Neural cell (in vitro differentiated cells): ENCODE measurements around the gene NME3. TPM values are rescaled to one million over a fixed set of nuclear protein-coding genes. Genes with fewer than 3 reads are reported as not detected.

Experiments
- H2AFZ ChIP-seq: fragments of 200-600, 300-800 bp; sonication (generic), shearing (Covaris generic); 2 replicates; pipeline ENCODE4 v1.6.0; 2014; ENCODE audit warnings: low read depth, mild to moderate bottlenecking, antibody characterized with exemption, low read length, moderate library complexity
- H3F3A ChIP-seq: fragments of 200-600 bp; shearing (Covaris generic); 2 replicates; pipeline ENCODE4 v1.6.1; 2016; ENCODE audit warnings: mild to moderate bottlenecking, moderate library complexity, mixed read lengths, antibody characterized with exemption, low read length; ENCODE audit not compliant: insufficient read depth, poor library complexity, severe bottlenecking
- H3K27ac ChIP-seq: fragments of 200-600, 300-800 bp; sonication (generic), shearing (Covaris generic); 2 replicates; pipeline ENCODE4 v1.5.1; 2014; ENCODE audit warnings: mild to moderate bottlenecking, low read length, moderate library complexity
- H3K27me3 ChIP-seq: fragments of 300-800, 200-600 bp; sonication (generic), shearing (Covaris generic); 2 replicates; pipeline ENCODE4 v1.6.0; 2014; ENCODE audit warnings: mild to moderate bottlenecking, low read depth, low read length, moderate library complexity; ENCODE audit not compliant: insufficient read depth
- H3K36me3 ChIP-seq: fragments of 300-800, 200-600 bp; sonication (generic), shearing (Covaris generic); 2 replicates; pipeline ENCODE4 v1.5.1; 2014; ENCODE audit warnings: mild to moderate bottlenecking, antibody characterized with exemption, low read length, moderate library complexity; ENCODE audit not compliant: insufficient read depth
- H3K4me2 ChIP-seq: fragments of 300-800, 200-600 bp; sonication (generic), shearing (Covaris generic); 2 replicates; pipeline ENCODE4 v1.6.0; 2014; ENCODE audit warnings: mild to moderate bottlenecking, low read length
- H3K4me3 ChIP-seq: fragments of 300-800, 200-600 bp; sonication (generic), shearing (Covaris generic); 2 replicates; pipeline ENCODE4 v1.5.1; 2014; ENCODE audit warnings: mild to moderate bottlenecking, low read length, moderate library complexity
- H3K79me2 ChIP-seq: fragments of 200-600 bp; shearing (Covaris generic); replicated peaks from 2 replicates; pipeline ENCODE4 v1.6.0; 2014; ENCODE audit warnings: mild to moderate bottlenecking, low read length, moderate library complexity; ENCODE audit not compliant: insufficient read depth
- H3K9ac ChIP-seq: fragments of 300-800, 200-600 bp; sonication (generic), shearing (Covaris generic); 2 replicates; pipeline ENCODE4 v1.6.1; 2016; ENCODE audit warnings: mild to moderate bottlenecking, low read length, mixed read lengths
- H3K9me2 ChIP-seq: fragments of 200-600 bp; shearing (Covaris generic); 2 replicates; pipeline ENCODE4 v1.6.1; 2016; ENCODE audit warnings: mild to moderate bottlenecking, low read length, mixed read lengths; ENCODE audit not compliant: insufficient read depth
- H3K9me3 ChIP-seq: fragments of 200-600, 300-800 bp; sonication (generic), shearing (Covaris generic); 2 replicates; pipeline ENCODE4 v1.6.1; 2016; ENCODE audit warnings: mild to moderate bottlenecking, mixed run types, low read length, moderate library complexity, mixed read lengths
- H4K20me1 ChIP-seq: fragments of 200-600 bp; shearing (Covaris generic); 2 replicates; pipeline ENCODE4 v1.6.1; 2016; ENCODE audit warnings: mild to moderate bottlenecking, mixed run types; ENCODE audit not compliant: insufficient read depth
- CTCF ChIP-seq: fragments of 450-650 bp; IDR thresholded peaks from 2 replicates; pipeline ENCODE4 v1.5.1; 2014; ENCODE audit warnings: antibody characterized with exemption, mild to moderate bottlenecking, moderate library complexity; ENCODE audit not compliant: poor library complexity, severe bottlenecking
- EP300 ChIP-seq: fragments of 450-650 bp; conservative IDR thresholded peaks from 2 replicates; pipeline ENCODE4 v1.6.1; 2014; ENCODE audit warnings: antibody characterized with exemption, mild to moderate bottlenecking, moderate library complexity; ENCODE audit not compliant: poor library complexity, severe bottlenecking
- EZH2 ChIP-seq: fragments of 200-600, 300-800 bp; shearing (Covaris generic), sonication (generic); IDR thresholded peaks from 2 replicates; pipeline ENCODE4 v1.6.1; 2014; ENCODE audit warnings: antibody characterized with exemption, low read length, borderline replicate concordance, mild to moderate bottlenecking; ENCODE audit not compliant: insufficient read depth, poor library complexity, severe bottlenecking
- MXI1 ChIP-seq: fragments of 450-650 bp; conservative IDR thresholded peaks from 2 replicates; pipeline ENCODE4 v1.6.1; 2014; ENCODE audit warnings: antibody characterized with exemption, mild to moderate bottlenecking; ENCODE audit not compliant: poor library complexity, severe bottlenecking
- POLR2AphosphoS5 ChIP-seq: IDR thresholded peaks from 2 replicates; pipeline ENCODE4 v1.6.1; 2012
- RAD21 ChIP-seq: fragments of 450-650 bp; conservative IDR thresholded peaks from 2 replicates; pipeline ENCODE4 v1.6.1; 2014; ENCODE audit warnings: antibody characterized with exemption, mild to moderate bottlenecking, moderate library complexity
- SMC3 ChIP-seq: fragments of 450-650 bp; conservative IDR thresholded peaks from 2 replicates; pipeline ENCODE4 v1.6.1; 2014; ENCODE audit warnings: antibody characterized with exemption, mild to moderate bottlenecking, moderate library complexity; ENCODE audit not compliant: poor library complexity
- TAF1 ChIP-seq: IDR thresholded peaks from 2 replicates; pipeline ENCODE4 v1.6.1; 2012; ENCODE audit warnings: low read depth
- polyA plus RNA-seq: library from polyadenylated mRNA; depleted of rRNA; stranded (reverse); fragments of >200 nt; gene quantifications from 2 replicates; pipeline ENCODE4 v1.2.3, GENCODE V29; 2014
- TF ChIP-seq, protein P1 (sequence below): IDR thresholded peaks from 2 replicates; pipeline ENCODE4 v1.6.1; 2012; ENCODE audit warnings: borderline replicate concordance

The NME3 gene
- polyA plus RNA-seq, 1 donor from 2014 or later: 102 TPM

DNA sequence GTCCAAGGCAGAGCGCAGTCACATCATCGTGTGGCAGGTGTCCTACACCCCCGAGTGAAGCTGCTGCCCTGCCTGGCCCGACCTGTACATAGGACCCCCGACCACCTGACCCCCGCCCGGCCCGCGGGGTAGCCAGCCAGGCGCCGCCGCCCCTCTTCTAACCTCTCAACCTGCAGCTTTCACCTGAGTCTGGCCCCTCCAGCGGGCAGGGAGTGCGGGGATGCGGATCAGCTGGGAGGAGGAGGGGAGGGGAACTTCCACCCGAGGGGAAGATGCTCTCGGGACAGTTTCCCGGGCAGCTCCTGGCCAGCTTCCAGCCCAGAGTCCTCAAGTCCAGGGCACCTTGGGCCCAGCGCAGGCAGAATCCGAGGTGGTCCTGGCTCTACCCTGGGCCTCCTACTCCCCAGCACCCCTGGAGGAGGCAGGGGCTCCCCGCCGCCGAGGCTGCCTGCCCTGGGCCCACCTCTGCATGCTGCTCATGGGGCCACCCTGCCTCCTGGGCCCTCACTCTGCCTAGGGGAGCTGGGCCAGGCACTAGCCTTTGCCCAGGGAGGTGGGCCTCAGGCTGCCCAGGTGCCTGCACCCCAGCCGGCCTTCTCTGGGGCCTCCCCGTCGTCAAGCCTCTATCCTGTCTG, 2.5 kb downstream of the NME3 start:
- no peak for TF ChIP-seq CTCF
- no peak for TF ChIP-seq POLR2AphosphoS5
- no peak for TF ChIP-seq SMC3
- TF ChIP-seq, protein P1, sequence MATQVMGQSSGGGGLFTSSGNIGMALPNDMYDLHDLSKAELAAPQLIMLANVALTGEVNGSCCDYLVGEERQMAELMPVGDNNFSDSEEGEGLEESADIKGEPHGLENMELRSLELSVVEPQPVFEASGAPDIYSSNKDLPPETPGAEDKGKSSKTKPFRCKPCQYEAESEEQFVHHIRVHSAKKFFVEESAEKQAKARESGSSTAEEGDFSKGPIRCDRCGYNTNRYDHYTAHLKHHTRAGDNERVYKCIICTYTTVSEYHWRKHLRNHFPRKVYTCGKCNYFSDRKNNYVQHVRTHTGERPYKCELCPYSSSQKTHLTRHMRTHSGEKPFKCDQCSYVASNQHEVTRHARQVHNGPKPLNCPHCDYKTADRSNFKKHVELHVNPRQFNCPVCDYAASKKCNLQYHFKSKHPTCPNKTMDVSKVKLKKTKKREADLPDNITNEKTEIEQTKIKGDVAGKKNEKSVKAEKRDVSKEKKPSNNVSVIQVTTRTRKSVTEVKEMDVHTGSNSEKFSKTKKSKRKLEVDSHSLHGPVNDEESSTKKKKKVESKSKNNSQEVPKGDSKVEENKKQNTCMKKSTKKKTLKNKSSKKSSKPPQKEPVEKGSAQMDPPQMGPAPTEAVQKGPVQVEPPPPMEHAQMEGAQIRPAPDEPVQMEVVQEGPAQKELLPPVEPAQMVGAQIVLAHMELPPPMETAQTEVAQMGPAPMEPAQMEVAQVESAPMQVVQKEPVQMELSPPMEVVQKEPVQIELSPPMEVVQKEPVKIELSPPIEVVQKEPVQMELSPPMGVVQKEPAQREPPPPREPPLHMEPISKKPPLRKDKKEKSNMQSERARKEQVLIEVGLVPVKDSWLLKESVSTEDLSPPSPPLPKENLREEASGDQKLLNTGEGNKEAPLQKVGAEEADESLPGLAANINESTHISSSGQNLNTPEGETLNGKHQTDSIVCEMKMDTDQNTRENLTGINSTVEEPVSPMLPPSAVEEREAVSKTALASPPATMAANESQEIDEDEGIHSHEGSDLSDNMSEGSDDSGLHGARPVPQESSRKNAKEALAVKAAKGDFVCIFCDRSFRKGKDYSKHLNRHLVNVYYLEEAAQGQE: no peak
- no peak for TF ChIP-seq EP300
- no peak for TF ChIP-seq MXI1
- TF ChIP-seq RAD21: no peak
- TF ChIP-seq TAF1: no peak
- TF ChIP-seq EZH2: no peak
- no peak overlapping the region for H3K9ac ChIP-seq
- no peaks in the 10 kb centered on the region for H3K36me3 ChIP-seq
- no peak overlapping the region for H3K4me2 ChIP-seq
- H4K20me1 ChIP-seq: no peaks in the 10 kb centered on the region
- H3K9me3 ChIP-seq: no peaks in the 10 kb centered on the region
- H2AFZ ChIP-seq: no peak overlapping the region
- H3F3A ChIP-seq: no peaks in the 10 kb centered on the region
- H3K27ac ChIP-seq: no peak overlapping the region
- no peaks in the 10 kb centered on the region for H3K27me3 ChIP-seq
- no peaks in the 10 kb centered on the region for H3K9me2 ChIP-seq
- peaks cover under 1% of the 10 kb centered on the region for H3K79me2 ChIP-seq
- no peak overlapping the region for H3K4me3 ChIP-seq

GRCh38 chr16:1768061-1768766, 3.1 kb downstream of the NME3 start:
- H3K79me2 ChIP-seq: no peaks in the 10 kb centered on the region
- no peak overlapping the region for H3K9ac ChIP-seq
- H3K4me3 ChIP-seq: no peak overlapping the region
- H3K27ac ChIP-seq: no peak overlapping the region
- H3K9me3 ChIP-seq: no peaks in the 10 kb centered on the region
- no peaks in the 10 kb centered on the region for H3K9me2 ChIP-seq
- no peak for TF ChIP-seq CTCF
- no peaks in the 10 kb centered on the region for H3K27me3 ChIP-seq
- no peaks in the 10 kb centered on the region for H3K36me3 ChIP-seq
- H3K4me2 ChIP-seq: no peak overlapping the region
- no peak overlapping the region for H2AFZ ChIP-seq
- H4K20me1 ChIP-seq: no peaks in the 10 kb centered on the region
- H3F3A ChIP-seq: no peaks in the 10 kb centered on the region
